ENCODE data around the gene SCN10A.

GRCh38 chr3:38730281-38730680, 85.7 kb downstream of the SCN10A start:
- TF ChIP-seq CTCF (IDR thresholded peaks at IDR 0.05) (no peak), POLR2A (IDR thresholded peaks at IDR 0.05) (no peak)

Data from right lobe of liver (tissue), 4 donors.